ENCODE results near the gene WWOX.

The WWOX gene

GRCh38 chr16:78383118-78383517 lies 283.7 kb downstream of the WWOX start:
- Histone ChIP-seq H3K4me1 (ENCODE audit: low read length) (no peaks in the 10 kb centered on the region), H3K9me2 (replicated peaks; ENCODE audit: insufficient read depth, low read length) (no peaks in the 10 kb centered on the region), H3K27me3 (replicated peaks; ENCODE audit: insufficient read depth, low read length) (no peaks in the 10 kb centered on the region), H4K20me1 (ENCODE audit: insufficient read depth, low read length) (no peaks in the 10 kb centered on the region), H3K4me2 (ENCODE audit: low read depth, low read length) (no peak overlapping the region), H3K27ac (ENCODE audit: low read length) (no peak overlapping the region), H3K4me3 (ENCODE audit: low read length) (no peak overlapping the region), H3K79me2 (ENCODE audit: low read length) (no peaks in the 10 kb centered on the region), H2AFZ (ENCODE audit: low read length) (no peak overlapping the region), H3K9ac (ENCODE audit: low read length) (no peak overlapping the region), H3K36me3 (replicated peaks; ENCODE audit: insufficient read depth, low read length) (no peaks in the 10 kb centered on the region), H3K9me3 (replicated peaks; ENCODE audit: insufficient read depth, low read length) (no peaks in the 10 kb centered on the region), H3F3A (ENCODE audit: insufficient read depth, low read length) (no peaks in the 10 kb centered on the region)
- TF ChIP-seq EZH2 (optimal IDR thresholded peaks at IDR 0.05; ENCODE audit: low read depth, low read length) = no peak
- no peak for TF ChIP-seq CTCF (IDR thresholded peaks at IDR 0.05; ENCODE audit: low read length)
- TF ChIP-seq EZH2phosphoT487 (IDR thresholded peaks at IDR 0.05; ENCODE audit: low read length) = no peak
- no peak for DNase-seq

- Histone ChIP-seq H3K9me3 (replicated peaks; ENCODE audit: insufficient read depth, low read length) (no peaks in the 10 kb centered on the region), H3K79me2 (ENCODE audit: low read length) (no peaks in the 10 kb centered on the region), H2AFZ (ENCODE audit: low read length) (no peak overlapping the region), H3K36me3 (replicated peaks; ENCODE audit: insufficient read depth, low read length) (no peaks in the 10 kb centered on the region), H3K9me2 (replicated peaks; ENCODE audit: insufficient read depth, low read length) (no peaks in the 10 kb centered on the region), H4K20me1 (ENCODE audit: insufficient read depth, low read length) (no peaks in the 10 kb centered on the region), H3K9ac (ENCODE audit: low read length) (no peak overlapping the region), H3K27me3 (replicated peaks; ENCODE audit: insufficient read depth, low read length) (no peaks in the 10 kb centered on the region), H3K4me2 (ENCODE audit: low read depth, low read length) (no peak overlapping the region), H3F3A (ENCODE audit: insufficient read depth, low read length) (no peaks in the 10 kb centered on the region), H3K4me1 (ENCODE audit: low read length) (no peaks in the 10 kb centered on the region), H3K27ac (ENCODE audit: low read length) (no peak overlapping the region), H3K4me3 (ENCODE audit: low read length) (no peak overlapping the region)
- no peak for TF ChIP-seq CTCF (IDR thresholded peaks at IDR 0.05; ENCODE audit: low read length)
- no peak for TF ChIP-seq EZH2phosphoT487 (IDR thresholded peaks at IDR 0.05; ENCODE audit: low read length)
- TF ChIP-seq EZH2 (optimal IDR thresholded peaks at IDR 0.05; ENCODE audit: low read depth, low read length) = no peak
- DNase-seq = no peak
Measured at GRCh38 chr16:78385086-78385805, 285.8 kb downstream of the WWOX start.

- no peak overlapping the region for H3K27ac ChIP-seq (ENCODE audit: low read length)
- H3K9me3 ChIP-seq (replicated peaks; ENCODE audit: insufficient read depth, low read length) = no peaks in the 10 kb centered on the region
- H3F3A ChIP-seq (ENCODE audit: insufficient read depth, low read length) = no peaks in the 10 kb centered on the region
- no peak overlapping the region for H3K4me2 ChIP-seq (ENCODE audit: low read depth, low read length)
- H3K4me3 ChIP-seq (ENCODE audit: low read length) = no peak overlapping the region
- H3K9ac ChIP-seq (ENCODE audit: low read length) = no peak overlapping the region
- H2AFZ ChIP-seq (ENCODE audit: low read length) = no peak overlapping the region
- H3K27me3 ChIP-seq (replicated peaks; ENCODE audit: insufficient read depth, low read length) = no peaks in the 10 kb centered on the region
- H3K4me1 ChIP-seq (ENCODE audit: low read length) = no peaks in the 10 kb centered on the region
- H4K20me1 ChIP-seq (ENCODE audit: insufficient read depth, low read length) = no peaks in the 10 kb centered on the region
- no peaks in the 10 kb centered on the region for H3K79me2 ChIP-seq (ENCODE audit: low read length)
- H3K36me3 ChIP-seq (replicated peaks; ENCODE audit: insufficient read depth, low read length) = no peaks in the 10 kb centered on the region
- no peak for DNase-seq
- H3K9me2 ChIP-seq (replicated peaks; ENCODE audit: insufficient read depth, low read length) = no peaks in the 10 kb centered on the region
- no peak for TF ChIP-seq EZH2phosphoT487 (IDR thresholded peaks at IDR 0.05; ENCODE audit: low read length)
- TF ChIP-seq CTCF (IDR thresholded peaks at IDR 0.05; ENCODE audit: low read length) = no peak
- no peak for TF ChIP-seq EZH2 (optimal IDR thresholded peaks at IDR 0.05; ENCODE audit: low read depth, low read length)
Measured at GRCh38 chr16:78386557-78387324, 287.3 kb downstream of the WWOX start.

All from MM.1S (cell line).